Osteoblast (primary cell): ENCODE measurements around the gene SEC23B. TPM values are rescaled to one million over a fixed set of nuclear protein-coding genes. Genes with fewer than 3 reads are reported as not detected.

ENCODE experiments used
- DNase-seq: peaks from one replicate; pipeline ENCODE4 v3.0.0; 2011; ENCODE audit warnings: low spot score, mixed read lengths; ENCODE audit not compliant: insufficient read length; ENCODE audit errors: missing footprints
- H2AFZ ChIP-seq: 2 replicates; pipeline ENCODE4 v1.6.0; 2011; ENCODE audit warnings: mild to moderate bottlenecking, low read length
- H3K27ac ChIP-seq: 2 replicates; pipeline ENCODE4 v1.5.1; 2011; ENCODE audit warnings: mild to moderate bottlenecking, low read depth, low read length, moderate library complexity
- H3K27me3 ChIP-seq: 2 replicates; pipeline ENCODE4 v1.6.0; 2012; ENCODE audit warnings: mild to moderate bottlenecking, control low read depth, inconsistent platforms, low read length, moderate library complexity; ENCODE audit not compliant: insufficient read depth
- H3K36me3 ChIP-seq: 2 replicates; pipeline ENCODE4 v1.5.1; 2011; ENCODE audit warnings: mild to moderate bottlenecking, low read length, control low read depth, moderate library complexity; ENCODE audit not compliant: insufficient read depth
- H3K4me1 ChIP-seq: 2 replicates; pipeline ENCODE4 v1.5.1; 2011; ENCODE audit warnings: mild to moderate bottlenecking, low read length, control low read depth, moderate library complexity; ENCODE audit not compliant: insufficient read depth
- H3K4me2 ChIP-seq: 2 replicates; pipeline ENCODE4 v1.6.0; 2011; ENCODE audit warnings: mild to moderate bottlenecking, low read length; ENCODE audit not compliant: insufficient read depth
- H3K4me3 ChIP-seq: fragments of 200-600 bp; sonication (generic); 3 replicates; pipeline ENCODE4 v1.5.1; 2012; ENCODE audit warnings: mild to moderate bottlenecking, low read length, inconsistent platforms; ENCODE audit not compliant: insufficient read depth
- H3K79me2 ChIP-seq: 2 replicates; pipeline ENCODE4 v1.6.0; 2012; ENCODE audit warnings: mild to moderate bottlenecking, low read length, control low read depth, inconsistent platforms; ENCODE audit not compliant: insufficient read depth
- H3K9me3 ChIP-seq: 2 replicates; pipeline ENCODE4 v1.5.1; 2011; ENCODE audit warnings: low read depth, low read length, control low read depth
- H4K20me1 ChIP-seq: 2 replicates; pipeline ENCODE4 v1.6.0; 2012; ENCODE audit warnings: mild to moderate bottlenecking, low read length, control low read depth; ENCODE audit not compliant: insufficient read depth
- CTCF ChIP-seq: IDR thresholded peaks from 2 replicates; pipeline ENCODE4 v1.5.1; 2011; ENCODE audit warnings: mild to moderate bottlenecking, low read depth, low read length, moderate library complexity; ENCODE audit errors: extremely low read depth
- total RNA-seq: library from RNA; depleted of rRNA; stranded (reverse); fragments of >200 nt; gene quantifications from 2 replicates; pipeline ENCODE4 v1.2.3, GENCODE V29; 2012

The SEC23B gene
- total RNA-seq, 1 donor, result 30.8 TPM

DNA sequence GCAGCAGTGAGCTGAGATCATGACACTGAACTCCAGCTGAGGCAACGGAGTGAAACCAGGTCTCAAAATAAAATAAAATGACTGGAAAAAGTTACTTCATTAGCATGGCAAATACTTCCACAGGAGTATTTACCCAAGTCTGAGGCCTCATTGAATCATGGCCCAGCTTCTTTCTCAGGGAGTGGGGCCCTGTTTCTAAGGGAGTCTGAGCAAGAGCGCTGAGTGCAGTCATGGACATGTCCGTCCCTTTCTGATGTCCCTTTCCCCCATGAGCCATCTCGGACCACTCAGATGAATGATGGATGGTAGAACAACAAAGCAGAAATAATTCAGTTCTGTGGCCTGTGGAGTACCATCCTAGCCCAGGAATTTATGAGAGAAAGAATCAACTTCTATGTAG lies 72.3 kb downstream of the SEC23B start:
- no peak overlapping the region for H3K4me3 ChIP-seq
- no peaks in the 10 kb centered on the region for H3K9me3 ChIP-seq
- no peak overlapping the region for H3K27ac ChIP-seq
- DNase-seq, result no peak
- H3K4me2 ChIP-seq, result no peak overlapping the region
- H3K79me2 ChIP-seq, result no peaks in the 10 kb centered on the region
- no peaks in the 10 kb centered on the region for H3K27me3 ChIP-seq
- no peak for TF ChIP-seq CTCF
- no peak overlapping the region for H2AFZ ChIP-seq
- H3K4me1 ChIP-seq, result no peaks in the 10 kb centered on the region
- H3K36me3 ChIP-seq, result no peaks in the 10 kb centered on the region
- H4K20me1 ChIP-seq, result no peaks in the 10 kb centered on the region

DNA sequence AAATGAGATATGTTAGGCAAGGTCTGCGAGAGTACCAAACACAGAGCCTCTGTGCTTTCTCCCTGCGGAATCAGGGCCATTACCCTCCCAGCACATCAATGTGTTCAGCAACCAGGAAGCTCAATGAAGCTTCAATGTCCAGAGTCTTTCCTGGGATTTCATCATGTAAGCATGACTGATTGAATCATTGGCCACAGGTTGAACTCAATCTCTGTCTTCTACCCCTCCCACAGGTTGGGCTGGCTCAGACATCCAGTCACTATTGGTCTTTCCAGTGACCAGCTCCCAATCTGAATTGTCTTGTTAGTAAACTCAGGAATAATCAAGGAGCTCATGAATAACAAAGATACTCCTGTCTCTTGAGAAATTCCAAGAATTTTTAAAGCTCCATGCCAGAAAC lies 77.4 kb downstream of the SEC23B start:
- no peaks in the 10 kb centered on the region for H4K20me1 ChIP-seq
- H3K9me3 ChIP-seq, result no peaks in the 10 kb centered on the region
- no peaks in the 10 kb centered on the region for H3K27me3 ChIP-seq
- H3K27ac ChIP-seq, result no peak overlapping the region
- no peak for TF ChIP-seq CTCF
- H3K4me1 ChIP-seq, result peaks cover 8% of the 10 kb centered on the region
- no peaks in the 10 kb centered on the region for H3K36me3 ChIP-seq
- no peak overlapping the region for H3K4me2 ChIP-seq
- H3K4me3 ChIP-seq, result no peak overlapping the region
- no peak for DNase-seq
- no peak overlapping the region for H2AFZ ChIP-seq
- H3K79me2 ChIP-seq, result peaks cover 10% of the 10 kb centered on the region

DNA sequence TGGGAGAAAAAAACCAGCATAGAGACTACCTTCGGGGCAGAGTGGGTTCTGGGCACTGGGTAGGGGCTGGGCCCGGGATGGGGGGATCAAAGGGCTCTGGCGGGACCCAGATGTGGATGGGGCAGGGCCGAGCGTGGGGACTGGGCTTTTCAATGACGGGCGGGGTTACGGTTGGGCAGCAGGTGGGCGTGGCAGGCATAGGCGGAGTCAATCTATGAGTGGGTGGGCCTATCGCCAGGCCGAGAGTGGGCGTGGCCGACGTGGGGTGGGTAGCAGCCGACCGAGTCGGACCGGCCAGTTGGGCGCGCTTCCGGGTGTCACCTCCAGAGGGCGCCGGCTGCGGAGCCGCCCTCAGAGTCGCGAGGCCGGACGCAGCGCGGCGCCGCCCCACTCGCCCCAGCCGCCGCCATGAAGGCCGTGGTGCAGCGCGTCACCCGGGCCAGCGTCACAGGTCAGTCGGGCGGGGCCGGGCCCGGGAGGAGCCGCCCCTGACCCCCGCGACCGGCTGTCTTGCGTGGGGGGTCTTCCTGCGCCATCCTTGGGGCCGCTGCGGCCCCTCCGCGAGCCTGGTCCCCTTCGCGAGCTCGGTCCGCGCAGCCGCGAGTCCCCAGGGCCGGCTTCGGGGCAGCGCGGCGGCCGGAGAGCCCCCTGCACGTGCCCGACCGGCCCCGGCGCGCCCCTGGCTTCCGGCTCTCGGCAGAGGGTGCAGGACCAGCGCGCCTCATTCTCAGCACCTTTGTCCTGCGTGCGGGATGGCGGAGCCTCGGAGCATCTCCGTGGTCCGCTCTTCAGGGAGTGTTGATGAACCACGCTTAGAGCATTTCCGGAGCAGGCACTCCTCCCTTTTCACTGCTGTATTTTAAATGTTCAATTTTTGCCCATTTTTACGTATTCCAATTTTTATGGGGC lies 80.2 kb downstream of the SEC23B start, which contains the start of gene DTD1:
Gene DTD1, plus strand, starts transcription at position 390 of the 909 bp plus-strand sequence. Its CDS starts 19 bp downstream, at position 409.
- no peaks in the 10 kb centered on the region for H3K27me3 ChIP-seq
- H3K36me3 ChIP-seq, result no peaks in the 10 kb centered on the region
- H3K4me1 ChIP-seq, result peaks cover 8% of the 10 kb centered on the region
- H3K27ac ChIP-seq, result peak within 1 kb of the TSS; percentile 73
- H3K4me2 ChIP-seq, result peak within 1 kb of the TSS; percentile 95
- peak within 1 kb of the TSS; percentile 90 for H3K4me3 ChIP-seq
- H3K9me3 ChIP-seq, result no peaks in the 10 kb centered on the region
- peak within 1 kb of the TSS; percentile 87 for H2AFZ ChIP-seq
- H4K20me1 ChIP-seq, result no peaks in the 10 kb centered on the region
- peak; percentile 48 for TF ChIP-seq CTCF
- peaks cover 32% of the 10 kb centered on the region for H3K79me2 ChIP-seq
- DNase-seq, result peak; percentile 94

DNA sequence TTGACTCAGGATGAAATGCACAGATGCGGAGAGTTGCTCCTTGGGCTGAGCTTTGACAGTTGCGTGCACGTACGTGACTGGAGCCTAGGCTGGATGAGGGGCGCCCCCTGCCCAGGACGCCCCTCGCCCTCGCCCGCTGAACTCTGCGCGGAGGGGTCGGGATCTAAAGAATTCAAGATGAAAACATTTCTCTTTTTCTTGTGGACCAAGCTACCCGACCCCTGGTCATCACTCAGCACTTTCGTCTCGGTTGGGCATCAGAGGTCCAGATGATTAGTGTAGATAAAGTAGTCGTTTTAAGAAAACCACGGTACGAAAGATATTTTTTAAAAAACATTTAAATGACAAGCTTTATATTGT lies 80.8 kb downstream of the SEC23B start:
- H3K27ac ChIP-seq, result peak overlapping the region; percentile 73
- no peak for TF ChIP-seq CTCF
- no peaks in the 10 kb centered on the region for H3K9me3 ChIP-seq
- H3K4me1 ChIP-seq, result peaks cover 8% of the 10 kb centered on the region
- H3K79me2 ChIP-seq, result peaks cover 36% of the 10 kb centered on the region
- no peaks in the 10 kb centered on the region for H4K20me1 ChIP-seq
- no peak for DNase-seq
- H2AFZ ChIP-seq, result peak overlapping the region; percentile 87
- peak overlapping the region; percentile 95 for H3K4me2 ChIP-seq
- no peaks in the 10 kb centered on the region for H3K27me3 ChIP-seq
- H3K36me3 ChIP-seq, result no peaks in the 10 kb centered on the region
- H3K4me3 ChIP-seq, result peak overlapping the region; percentile 90
